ENCODE data around the gene TMEM207. TPM values are rescaled to one million over a fixed set of nuclear protein-coding genes. Genes with fewer than 3 reads are reported as not detected.

Gene TMEM207
- total RNA-seq, 1 donor from 2014 or later: not detected

DNA sequence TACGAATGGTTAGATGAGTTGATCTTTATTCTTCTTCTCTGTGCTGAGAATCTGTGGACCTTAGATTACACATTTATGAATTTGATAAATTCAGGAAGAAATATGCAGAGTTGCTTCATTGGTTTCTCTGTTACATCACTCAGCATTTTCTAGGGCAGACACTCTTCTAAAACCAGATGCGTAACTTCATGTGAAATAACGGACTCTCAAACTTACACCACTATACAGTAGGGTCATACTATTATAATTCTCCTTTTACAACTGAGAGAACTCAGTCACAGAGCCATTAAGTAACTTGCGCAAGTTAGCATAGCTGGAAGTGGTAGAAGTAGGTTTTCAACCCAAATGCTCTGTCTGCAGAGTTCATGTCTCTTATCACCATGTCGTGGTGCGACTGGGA is 5.7 kb downstream of the TMEM207 start:
- H3K36me3 Mint-ChIP-seq: no peaks in the 10 kb centered on the region
- no peak overlapping the region for H3K4me2 ChIP-seq

DNA sequence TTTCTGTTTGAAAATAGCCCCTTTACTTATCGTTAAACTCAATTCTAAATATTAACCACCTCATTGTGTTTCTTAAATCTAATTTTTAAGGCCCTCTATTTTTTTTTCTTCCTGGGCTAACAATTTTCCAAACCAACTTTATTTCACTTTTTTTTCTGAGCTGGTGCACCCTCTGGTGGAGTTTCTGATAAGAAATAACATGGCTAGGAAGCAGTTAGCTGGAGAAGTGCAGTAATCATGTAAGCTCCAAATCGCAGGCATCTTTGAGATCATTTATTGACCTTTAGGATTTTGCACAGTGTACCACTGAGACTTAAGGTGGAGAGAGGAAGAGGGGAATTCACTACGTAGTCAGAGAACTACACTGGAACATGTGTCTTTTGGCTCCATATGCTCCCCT is 6.4 kb downstream of the TMEM207 start:
- Mint-ChIP-seq H3K4me1 (no peaks in the 10 kb centered on the region), H3K4me3 (no peak overlapping the region), H3K27ac (no peak overlapping the region), H3K36me3 (no peaks in the 10 kb centered on the region), H3K9me3 (no peaks in the 10 kb centered on the region), H3K27me3 (ENCODE audit: insufficient read depth, low read depth) (no peaks in the 10 kb centered on the region)
- no peak for TF ChIP-seq EZH2phosphoT487 (IDR thresholded peaks at IDR 0.05)
- TF ChIP-seq EZH2 (IDR thresholded peaks at IDR 0.05): no peak
- TF ChIP-seq, protein P1, sequence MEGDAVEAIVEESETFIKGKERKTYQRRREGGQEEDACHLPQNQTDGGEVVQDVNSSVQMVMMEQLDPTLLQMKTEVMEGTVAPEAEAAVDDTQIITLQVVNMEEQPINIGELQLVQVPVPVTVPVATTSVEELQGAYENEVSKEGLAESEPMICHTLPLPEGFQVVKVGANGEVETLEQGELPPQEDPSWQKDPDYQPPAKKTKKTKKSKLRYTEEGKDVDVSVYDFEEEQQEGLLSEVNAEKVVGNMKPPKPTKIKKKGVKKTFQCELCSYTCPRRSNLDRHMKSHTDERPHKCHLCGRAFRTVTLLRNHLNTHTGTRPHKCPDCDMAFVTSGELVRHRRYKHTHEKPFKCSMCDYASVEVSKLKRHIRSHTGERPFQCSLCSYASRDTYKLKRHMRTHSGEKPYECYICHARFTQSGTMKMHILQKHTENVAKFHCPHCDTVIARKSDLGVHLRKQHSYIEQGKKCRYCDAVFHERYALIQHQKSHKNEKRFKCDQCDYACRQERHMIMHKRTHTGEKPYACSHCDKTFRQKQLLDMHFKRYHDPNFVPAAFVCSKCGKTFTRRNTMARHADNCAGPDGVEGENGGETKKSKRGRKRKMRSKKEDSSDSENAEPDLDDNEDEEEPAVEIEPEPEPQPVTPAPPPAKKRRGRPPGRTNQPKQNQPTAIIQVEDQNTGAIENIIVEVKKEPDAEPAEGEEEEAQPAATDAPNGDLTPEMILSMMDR (IDR thresholded peaks at IDR 0.05): peak; percentile 54
- Histone ChIP-seq H3K4me2 (no peak overlapping the region), H3K27me3 (no peaks in the 10 kb centered on the region), H3K79me2 (ENCODE audit: low read depth) (no peaks in the 10 kb centered on the region), H3F3A (ENCODE audit: low read depth) (no peaks in the 10 kb centered on the region), H3K4me1 (no peaks in the 10 kb centered on the region), H3K4me3 (no peak overlapping the region), H3K36me3 (no peaks in the 10 kb centered on the region), H4K20me1 (ENCODE audit: low read depth) (no peaks in the 10 kb centered on the region), H3K9ac (no peak overlapping the region), H3K27ac (no peak overlapping the region), H3K9me3 (ENCODE audit: low read depth) (no peaks in the 10 kb centered on the region), H2AFZ (replicated peaks) (peak overlapping the region; percentile 58)
- DNase-seq (ENCODE audit: low spot score): peak; percentile 10

More for the DNA sequence above, 5.7 kb downstream of the TMEM207 start:
- no peaks in the 10 kb centered on the region for H3K9me3 ChIP-seq (ENCODE audit: low read depth)
- no peak for DNase-seq (ENCODE audit: low spot score)
- no peak overlapping the region for H3K27ac ChIP-seq
- H4K20me1 ChIP-seq (ENCODE audit: low read depth): no peaks in the 10 kb centered on the region
- TF ChIP-seq, protein P1 (IDR thresholded peaks at IDR 0.05): no peak
- TF ChIP-seq EZH2 (IDR thresholded peaks at IDR 0.05) (no peak), EZH2phosphoT487 (IDR thresholded peaks at IDR 0.05) (no peak)
- no peak overlapping the region for H2AFZ ChIP-seq (replicated peaks)
- H3K27me3 ChIP-seq: no peaks in the 10 kb centered on the region
- H3F3A ChIP-seq (ENCODE audit: low read depth): no peaks in the 10 kb centered on the region
- no peaks in the 10 kb centered on the region for H3K27me3 Mint-ChIP-seq (ENCODE audit: insufficient read depth, low read depth)
- H3K4me1 Mint-ChIP-seq: no peaks in the 10 kb centered on the region
- no peaks in the 10 kb centered on the region for H3K9me3 Mint-ChIP-seq
- no peak overlapping the region for H3K27ac Mint-ChIP-seq
- no peak overlapping the region for H3K4me3 ChIP-seq
- H3K36me3 ChIP-seq: no peaks in the 10 kb centered on the region
- no peaks in the 10 kb centered on the region for H3K79me2 ChIP-seq (ENCODE audit: low read depth)
- H3K4me3 Mint-ChIP-seq: no peak overlapping the region
- no peak overlapping the region for H3K9ac ChIP-seq
- H3K4me1 ChIP-seq: no peaks in the 10 kb centered on the region

GRCh38 chr3:190442240-190442639 is 7.5 kb downstream of the TMEM207 start:
- no peaks in the 10 kb centered on the region for H3K9me3 Mint-ChIP-seq
- H3K4me1 Mint-ChIP-seq: no peaks in the 10 kb centered on the region
- Histone ChIP-seq H3K27me3 (no peaks in the 10 kb centered on the region), H3K27ac (no peak overlapping the region), H4K20me1 (ENCODE audit: low read depth) (no peaks in the 10 kb centered on the region), H3K9ac (no peak overlapping the region), H3K36me3 (no peaks in the 10 kb centered on the region), H3K9me3 (ENCODE audit: low read depth) (no peaks in the 10 kb centered on the region), H3K4me2 (no peak overlapping the region), H3K79me2 (ENCODE audit: low read depth) (no peaks in the 10 kb centered on the region), H3K4me3 (no peak overlapping the region), H3F3A (ENCODE audit: low read depth) (no peaks in the 10 kb centered on the region), H3K4me1 (no peaks in the 10 kb centered on the region), H2AFZ (replicated peaks) (no peak overlapping the region)
- TF ChIP-seq EZH2phosphoT487 (IDR thresholded peaks at IDR 0.05) (no peak), EZH2 (IDR thresholded peaks at IDR 0.05) (no peak)
- TF ChIP-seq, protein P1 (IDR thresholded peaks at IDR 0.05): no peak
- H3K27ac Mint-ChIP-seq: no peak overlapping the region
- H3K27me3 Mint-ChIP-seq (ENCODE audit: insufficient read depth, low read depth): no peaks in the 10 kb centered on the region
- no peaks in the 10 kb centered on the region for H3K36me3 Mint-ChIP-seq
- H3K4me3 Mint-ChIP-seq: no peak overlapping the region
- DNase-seq (ENCODE audit: low spot score): no peak

Measured in neural progenitor cell (in vitro differentiated cells).